HepG2 (cell line): Measurements from ENCODE around the gene ASIC3.

Experiments used
- EZH2 ChIP-seq: conservative IDR thresholded peaks from 2 replicates; pipeline ENCODE4 v1.6.1; 2012; ENCODE audit warnings: mild to moderate bottlenecking, low read depth, low read length, moderate library complexity
- HOXA9 ChIP-seq: sonication (generic); formaldehyde crosslinking; IDR thresholded peaks from 2 replicates; pipeline ENCODE4 v1.8.1; 2022; ENCODE audit warnings: missing genetic modification reagents, mild to moderate bottlenecking, moderate library complexity, borderline replicate concordance
- NFYB ChIP-seq: sonication (generic); formaldehyde crosslinking; IDR thresholded peaks from 2 replicates; pipeline ENCODE4 v1.4.0; 2020; ENCODE audit warnings: missing genetic modification reagents
- POLR2AphosphoS5 ChIP-seq: IDR thresholded peaks from 2 replicates; pipeline ENCODE4 v1.6.1; 2012; ENCODE audit warnings: low read depth, low read length
- POLR2G ChIP-seq: fragments of 200-400 bp; formaldehyde crosslinking; IDR thresholded peaks from 2 replicates; pipeline ENCODE4 v1.6.1; 2018; ENCODE audit warnings: mild to moderate bottlenecking, low read depth, low read length, moderate library complexity
- SIX1 ChIP-seq: sonication (generic); formaldehyde crosslinking; IDR thresholded peaks from 2 replicates; pipeline ENCODE4 v1.4.0; 2020; ENCODE audit warnings: missing genetic modification reagents, borderline replicate concordance
- TP53 ChIP-seq: sonication (generic); formaldehyde crosslinking; conservative IDR thresholded peaks from 2 replicates; pipeline ENCODE4 v1.4.0; 2020; ENCODE audit warnings: missing genetic modification reagents
- XRCC5 ChIP-seq: fragments of 200-400 bp; formaldehyde crosslinking; optimal IDR thresholded peaks from 2 replicates; pipeline ENCODE3; 2017; ENCODE audit warnings: mild to moderate bottlenecking, low read length
- ZNF446 ChIP-seq: sonication (generic); formaldehyde crosslinking; IDR thresholded peaks from 2 replicates; pipeline ENCODE4 v1.5.0; 2020; ENCODE audit warnings: mild to moderate bottlenecking, missing genetic modification reagents
- TF ChIP-seq, protein P1 (sequence below): sonication (generic); formaldehyde crosslinking; IDR thresholded peaks from 2 replicates; pipeline ENCODE4 v1.5.0; 2020; ENCODE audit warnings: mild to moderate bottlenecking, missing genetic modification reagents, moderate library complexity
- TF ChIP-seq, protein P2 (sequence below): sonication (generic); formaldehyde crosslinking; IDR thresholded peaks from 2 replicates; pipeline ENCODE4 v1.8.1; 2023; ENCODE audit warnings: missing genetic modification reagents, inconsistent platforms, borderline replicate concordance

DNA sequence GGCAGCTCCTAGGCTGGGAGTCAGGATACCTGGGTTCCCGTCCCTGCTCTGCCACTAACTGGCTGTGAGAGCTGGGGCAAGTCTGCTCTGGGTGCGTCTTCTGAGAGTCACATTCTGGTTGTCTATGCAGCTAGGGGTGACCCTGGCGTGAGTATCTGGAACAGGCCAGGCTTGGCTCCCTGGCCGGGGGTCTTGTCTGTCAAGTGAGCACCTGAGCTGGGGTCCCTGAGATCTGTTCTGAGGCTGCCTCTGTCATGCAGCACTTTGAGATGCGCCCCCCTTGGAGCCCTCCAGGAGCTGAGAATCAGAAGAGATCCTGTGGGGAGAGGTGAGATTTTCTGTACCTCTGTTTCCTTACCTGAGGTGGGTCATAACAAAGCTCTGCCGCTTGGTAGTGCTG is 45.4 kb downstream of the ASIC3 start:
- TF ChIP-seq POLR2AphosphoS5 (no peak), EZH2 (no peak), TP53 (CRISPR knock-in tag) (no peak), ZNF446 (CRISPR knock-in tag) (no peak), XRCC5 (no peak), POLR2G (no peak), NFYB (no peak), HOXA9 (CRISPR knock-in tag) (no peak), SIX1 (CRISPR knock-in tag) (no peak)
- TF ChIP-seq, protein P1, sequence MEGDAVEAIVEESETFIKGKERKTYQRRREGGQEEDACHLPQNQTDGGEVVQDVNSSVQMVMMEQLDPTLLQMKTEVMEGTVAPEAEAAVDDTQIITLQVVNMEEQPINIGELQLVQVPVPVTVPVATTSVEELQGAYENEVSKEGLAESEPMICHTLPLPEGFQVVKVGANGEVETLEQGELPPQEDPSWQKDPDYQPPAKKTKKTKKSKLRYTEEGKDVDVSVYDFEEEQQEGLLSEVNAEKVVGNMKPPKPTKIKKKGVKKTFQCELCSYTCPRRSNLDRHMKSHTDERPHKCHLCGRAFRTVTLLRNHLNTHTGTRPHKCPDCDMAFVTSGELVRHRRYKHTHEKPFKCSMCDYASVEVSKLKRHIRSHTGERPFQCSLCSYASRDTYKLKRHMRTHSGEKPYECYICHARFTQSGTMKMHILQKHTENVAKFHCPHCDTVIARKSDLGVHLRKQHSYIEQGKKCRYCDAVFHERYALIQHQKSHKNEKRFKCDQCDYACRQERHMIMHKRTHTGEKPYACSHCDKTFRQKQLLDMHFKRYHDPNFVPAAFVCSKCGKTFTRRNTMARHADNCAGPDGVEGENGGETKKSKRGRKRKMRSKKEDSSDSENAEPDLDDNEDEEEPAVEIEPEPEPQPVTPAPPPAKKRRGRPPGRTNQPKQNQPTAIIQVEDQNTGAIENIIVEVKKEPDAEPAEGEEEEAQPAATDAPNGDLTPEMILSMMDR (CRISPR knock-in tag) = no peak
- TF ChIP-seq, protein P2, sequence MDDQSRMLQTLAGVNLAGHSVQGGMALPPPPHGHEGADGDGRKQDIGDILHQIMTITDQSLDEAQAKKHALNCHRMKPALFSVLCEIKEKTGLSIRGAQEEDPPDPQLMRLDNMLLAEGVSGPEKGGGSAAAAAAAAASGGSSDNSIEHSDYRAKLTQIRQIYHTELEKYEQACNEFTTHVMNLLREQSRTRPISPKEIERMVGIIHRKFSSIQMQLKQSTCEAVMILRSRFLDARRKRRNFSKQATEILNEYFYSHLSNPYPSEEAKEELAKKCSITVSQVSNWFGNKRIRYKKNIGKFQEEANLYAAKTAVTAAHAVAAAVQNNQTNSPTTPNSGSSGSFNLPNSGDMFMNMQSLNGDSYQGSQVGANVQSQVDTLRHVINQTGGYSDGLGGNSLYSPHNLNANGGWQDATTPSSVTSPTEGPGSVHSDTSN = no peak
